Stomach (tissue), 4 donors: ENCODE measurements around the gene EEA1.

Experiments used
- CTCF ChIP-seq, 7 experiments: fragments of 450-650 bp in 4 of 7; fragments of 200-600 bp in 3 of 7; sonication (generic) in 3 of 7; IDR thresholded peaks; one replicate each; pipeline ENCODE4 v1.5.1; 2016 to 2019; ENCODE audit warnings: antibody characterized with exemption in 7 of 7, control low read depth in 2 of 7, mild to moderate bottlenecking in 1 of 7
- POLR2A ChIP-seq, 4 donors: fragments of 450-650 bp; IDR thresholded peaks; one replicate each; pipeline ENCODE4 v1.6.1; 2016; ENCODE audit warnings: antibody characterized with exemption in 4 of 4, control low read depth in 2 of 4, mild to moderate bottlenecking in 1 of 4, moderate library complexity in 1 of 4

- TF ChIP-seq POLR2A (IDR thresholded peaks at IDR 0.05) (no peak), CTCF (IDR thresholded peaks at IDR 0.05) (no peak)
These were observed 163.2 kb downstream of the EEA1 start for GRCh38 chr12:92765871-92766270.
